Body of pancreas (tissue), 4 donors: Measurements from ENCODE around the gene GTF2F2. TPM values are rescaled to one million over a fixed set of nuclear protein-coding genes. Genes with fewer than 3 reads are reported as not detected.

Experiments used
- ATAC-seq: fragments of 150-250 bp; one replicate; pipeline ENCODE4 v1.9.1; 2016
- DNase-seq, 4 donors: peaks; one replicate each; pipeline ENCODE4 v3.0.0-alpha.2; 2019
- H3K27ac ChIP-seq, 4 donors: fragments of 200-600 bp; sonication (generic); 1 replicate in 3 of 4; 2 replicates in 1 of 4; pipeline versions ENCODE4 v1.5.1 to v1.6.1; 2016 to 2019; ENCODE audit warnings: mild to moderate bottlenecking in 1 of 4, mixed read lengths in 1 of 4, moderate library complexity in 1 of 4
- H3K27me3 ChIP-seq, 2 donors: fragments of 200-600 bp; sonication (generic); one replicate each; pipeline ENCODE4 v1.6.0; 2016; ENCODE audit warnings: mild to moderate bottlenecking in 1 of 2
- H3K36me3 ChIP-seq, 2 donors: fragments of 200-600 bp; sonication (generic); replicated peaks in 1 of 2; 2 replicates each; pipeline ENCODE4 v1.5.1; 2016; ENCODE audit warnings: low read depth in 2 of 2; ENCODE audit not compliant: insufficient read depth in 1 of 2
- H3K4me1 ChIP-seq: fragments of 200-600 bp; sonication (generic); one replicate; pipeline ENCODE4 v1.6.0; 2016
- H3K4me3 ChIP-seq, 2 donors: fragments of 200-600 bp; sonication (generic); 1 replicate in 1 of 2; 2 replicates in 1 of 2; pipeline ENCODE4 v1.5.1; 2016 to 2019
- H3K9me3 ChIP-seq, 3 donors: fragments of 200-600 bp; sonication (generic); 1 replicate in 2 of 3; 2 replicates in 1 of 3; pipeline ENCODE4 v1.5.1; 2016
- CTCF ChIP-seq, 7 experiments: fragments of 450-650 bp in 4 of 7; fragments of 200-600 bp in 3 of 7; sonication (generic) in 3 of 7; IDR thresholded peaks; one replicate each; pipeline ENCODE4 v1.5.1; 2016 to 2019; ENCODE audit warnings: antibody characterized with exemption in 7 of 7
- POLR2A ChIP-seq, 3 donors: fragments of 450-650 bp; IDR thresholded peaks; one replicate each; pipeline ENCODE4 v1.6.1; 2016; ENCODE audit warnings: antibody characterized with exemption in 3 of 3, mild to moderate bottlenecking in 2 of 3
- WGBS, 2 donors: methylation state at CpG; one replicate each; pipeline ENCODE4 v1.1.5; 2017; 5-methylcytosine and 5-hydroxymethylcytosine counted together
- intact Hi-C: fragments of 100-400 bp; cut with DNase I; formaldehyde crosslinking; loops from one replicate; pipeline ENCODE4 v1.15.1; 2023
- total RNA-seq, 2 donors: library from RNA; depleted of rRNA; stranded (reverse); fragments of >200 nt; gene quantifications; one replicate each; pipeline ENCODE4 v1.1.0, GENCODE V29; 2016

The GTF2F2 gene
- total RNA-seq, 2 donors from 2014 or later, result 5.9 to 9.6 TPM

GRCh38 chr13:45205124-45205523, 84.8 kb downstream of the GTF2F2 start:
- Histone ChIP-seq H3K36me3 (no peaks in the 10 kb centered on the region), H3K4me3 (no peak overlapping the region), H3K9me3 (no peaks in the 10 kb centered on the region), H3K27me3 (no peaks in the 10 kb centered on the region), H3K27ac (no peak overlapping the region), H3K4me1 (peaks cover 18% of the 10 kb centered on the region)
- TF ChIP-seq CTCF (IDR thresholded peaks at IDR 0.05) (no peak), POLR2A (IDR thresholded peaks at IDR 0.05) (no peak)
- intact Hi-C loops, result no loop called here
- no peak for DNase-seq
- 74 to 75% methylated on average over 5 of the region's 5 CpGs for WGBS, 2 donors
- no peak for ATAC-seq

DNA sequence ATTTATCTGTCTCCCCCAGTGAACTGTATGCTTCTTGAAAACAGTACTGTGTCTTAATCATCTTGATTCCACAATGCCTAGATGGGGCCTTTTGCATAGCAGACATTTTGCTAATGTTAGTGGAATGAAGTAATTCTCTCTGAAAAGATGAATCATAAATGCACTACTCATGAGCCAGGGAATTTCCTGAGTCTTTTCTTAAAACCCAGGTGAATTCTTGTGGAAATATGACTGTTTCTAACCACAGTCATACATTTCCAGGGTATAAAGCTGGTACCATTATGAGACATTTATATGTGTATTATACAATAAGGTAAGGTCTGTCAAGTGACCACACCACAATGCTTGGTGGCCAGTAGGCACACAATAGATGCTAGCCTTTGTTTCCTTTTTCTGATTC, 86.0 kb downstream of the GTF2F2 start:
- Histone ChIP-seq H3K36me3 (no peaks in the 10 kb centered on the region), H3K27ac (peak overlapping the region in 2 of 4 donors; percentile 8 to 53), H3K9me3 (no peaks in the 10 kb centered on the region), H3K4me1 (peaks cover 18% of the 10 kb centered on the region), H3K27me3 (no peaks in the 10 kb centered on the region), H3K4me3 (no peak overlapping the region)
- TF ChIP-seq CTCF (IDR thresholded peaks at IDR 0.05) (no peak), POLR2A (IDR thresholded peaks at IDR 0.05) (no peak)
- intact Hi-C loops, result no loop called here
- DNase-seq (no peak), ATAC-seq (peak; percentile 45)

GRCh38 chr13:45207319-45207718, 87.0 kb downstream of the GTF2F2 start:
- TF ChIP-seq CTCF (IDR thresholded peaks at IDR 0.05), result no peak
- no peak for TF ChIP-seq POLR2A (IDR thresholded peaks at IDR 0.05)
- Histone ChIP-seq H3K4me3 (no peak overlapping the region), H3K4me1 (peaks cover 18% of the 10 kb centered on the region), H3K9me3 (no peaks in the 10 kb centered on the region), H3K27me3 (no peaks in the 10 kb centered on the region), H3K27ac (peak overlapping the region in 2 of 4 donors; percentile 53 to 57), H3K36me3 (no peaks in the 10 kb centered on the region)
- peak; percentile 6 for ATAC-seq
- intact Hi-C loops, result no loop called here
- WGBS, 2 donors, result 20 to 24% methylated on average over 4 of the region's 4 CpGs
- peak in 1 of 4 donors; percentile 13 for DNase-seq

GRCh38 chr13:45208132-45208531, 87.8 kb downstream of the GTF2F2 start:
- Histone ChIP-seq H3K27me3 (no peaks in the 10 kb centered on the region), H3K36me3 (no peaks in the 10 kb centered on the region), H3K4me1 (peaks cover 18% of the 10 kb centered on the region), H3K27ac (peak overlapping the region in 1 of 4 donors; percentile 53), H3K9me3 (no peaks in the 10 kb centered on the region), H3K4me3 (no peak overlapping the region)
- ATAC-seq (no peak), DNase-seq (no peak)
- TF ChIP-seq POLR2A (IDR thresholded peaks at IDR 0.05) (no peak), CTCF (IDR thresholded peaks at IDR 0.05) (no peak)
- 74 to 97% methylated on average over 2 of the region's 2 CpGs for WGBS, 2 donors
- intact Hi-C loops, result no loop called here

GRCh38 chr13:45209229-45209628, 88.9 kb downstream of the GTF2F2 start:
- no peak overlapping the region for H3K27ac ChIP-seq
- intact Hi-C loops, result no loop called here
- no peaks in the 10 kb centered on the region for H3K27me3 ChIP-seq
- ATAC-seq, result no peak
- no peaks in the 10 kb centered on the region for H3K36me3 ChIP-seq
- TF ChIP-seq POLR2A (IDR thresholded peaks at IDR 0.05) (no peak), CTCF (IDR thresholded peaks at IDR 0.05) (no peak)
- DNase-seq, result no peak
- no peaks in the 10 kb centered on the region for H3K9me3 ChIP-seq
- no peak overlapping the region for H3K4me3 ChIP-seq
- peaks cover 18% of the 10 kb centered on the region for H3K4me1 ChIP-seq
